HEK293T (cell line): ENCODE measurements around the gene C6orf136.

Experiments used
- BHLHE40 ChIP-seq: fragments of 450-650 bp; IDR thresholded peaks from 2 replicates; pipeline ENCODE4 v1.6.1; 2016; ENCODE audit warnings: mild to moderate bottlenecking, moderate library complexity, borderline replicate concordance
- CTBP1 ChIP-seq: fragments of 450-650 bp; IDR thresholded peaks from 2 replicates; pipeline ENCODE4 v1.6.1; 2016; ENCODE audit warnings: borderline replicate concordance
- FOXA1 ChIP-seq: fragments of 450-650 bp; IDR thresholded peaks from 2 replicates; pipeline ENCODE4 v1.6.1; 2016; ENCODE audit warnings: mild to moderate bottlenecking
- NFRKB ChIP-seq: fragments of 450-650 bp; IDR thresholded peaks from 2 replicates; pipeline ENCODE4 v1.6.1; 2016; ENCODE audit warnings: mild to moderate bottlenecking, moderate library complexity
- PKNOX1 ChIP-seq: fragments of 450-650 bp; IDR thresholded peaks from 2 replicates; pipeline ENCODE4 v1.6.1; 2016
- SP1 ChIP-seq: fragments of 450-650 bp; IDR thresholded peaks from 2 replicates; pipeline ENCODE4 v1.6.1; 2017
- SUZ12 ChIP-seq: fragments of 450-650 bp; IDR thresholded peaks from 2 replicates; pipeline ENCODE4 v1.6.1; 2016; ENCODE audit warnings: mild to moderate bottlenecking
- TARDBP ChIP-seq: fragments of 450-650 bp; IDR thresholded peaks from 2 replicates; pipeline ENCODE4 v1.6.1; 2016

GRCh38 chr6:30657454-30657853 is 10.5 kb downstream of the C6orf136 start:
- TF ChIP-seq BHLHE40, result no peak
- TF ChIP-seq TARDBP, result no peak
- TF ChIP-seq SP1, result no peak
- no peak for TF ChIP-seq PKNOX1
- no peak for TF ChIP-seq SUZ12
- TF ChIP-seq CTBP1, result no peak
- TF ChIP-seq NFRKB, result no peak
- TF ChIP-seq FOXA1, result no peak
